ENCODE measurements around the gene PMS1.
"Not testable (repeated sequence)": the region's sequence is repeated elsewhere in the genome, so short reads cannot be mapped to it uniquely, and the experiment has no call there.

Gene PMS1

GRCh38 chr2:189866296-189866695 lies 82.0 kb downstream of the PMS1 start:
- no peak for DNase-seq

- no peak for DNase-seq
These were observed 84.6 kb downstream of the PMS1 start for GRCh38 chr2:189868896-189869295.

- peak; percentile 11 for DNase-seq
These were observed 86.3 kb downstream of the PMS1 start for GRCh38 chr2:189870381-189871085.

GRCh38 chr2:189873696-189874095 lies 89.4 kb downstream of the PMS1 start:
- DNase-seq = no peak

DNA sequence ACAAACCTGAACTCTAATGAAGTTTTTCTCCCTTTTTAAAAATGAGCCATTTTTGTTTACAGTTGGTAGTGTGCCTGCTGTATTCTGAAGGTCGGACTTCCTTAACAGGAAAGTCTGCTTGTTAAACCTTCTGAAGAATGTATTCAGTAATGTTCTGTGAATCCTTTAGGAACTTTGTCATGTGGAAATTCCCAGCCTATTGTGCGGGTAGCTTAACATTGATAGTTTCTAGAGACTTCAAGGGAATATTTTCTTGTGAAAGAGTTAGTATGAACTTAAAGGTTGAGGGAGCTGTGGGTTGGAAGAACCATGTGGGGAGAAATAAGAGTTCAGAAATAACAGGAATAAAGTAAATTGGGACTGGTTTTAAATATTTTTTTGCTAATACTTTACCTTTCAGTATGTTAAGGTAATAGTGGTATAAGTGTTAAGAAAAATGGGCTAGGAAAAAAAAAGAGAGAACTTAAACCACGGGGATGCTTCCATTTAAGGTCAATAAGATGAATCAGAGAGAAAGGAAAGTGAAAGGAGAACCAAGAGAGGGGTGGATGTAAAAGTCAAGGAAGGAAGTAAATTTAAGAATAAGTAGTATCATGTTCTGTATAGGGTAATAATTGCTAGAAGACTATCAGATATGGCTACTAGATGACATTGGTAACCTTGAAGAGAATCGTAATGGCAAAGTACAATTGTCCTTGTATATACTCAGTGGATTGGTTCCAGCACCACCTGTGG lies 90.5 kb downstream of the PMS1 start:
- peak; percentile 81 for DNase-seq

DNA sequence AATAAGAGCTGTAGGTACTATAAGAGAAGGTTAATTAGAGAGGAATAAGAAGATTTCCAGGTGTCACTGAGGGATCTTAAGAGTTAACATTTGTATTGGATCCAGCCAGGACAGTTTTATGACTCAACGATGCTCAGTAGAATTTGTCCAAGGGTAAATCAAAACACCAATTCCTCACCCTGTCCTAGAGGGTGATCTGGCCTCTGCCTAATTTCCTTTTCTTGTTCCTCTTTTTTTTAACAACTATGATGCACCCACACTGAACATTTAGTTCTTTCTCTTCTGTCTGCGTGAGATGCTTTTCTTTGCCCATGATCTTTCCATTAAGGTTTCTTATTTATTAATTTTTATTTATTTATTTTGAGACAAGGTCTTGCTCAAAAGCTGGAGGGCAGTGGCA lies 92.0 kb downstream of the PMS1 start:
- DNase-seq = peak; percentile 51

- no peak for DNase-seq
These were observed 95.4 kb downstream of the PMS1 start for GRCh38 chr2:189879716-189880081.

- DNase-seq = no peak
These were observed 96.2 kb downstream of the PMS1 start for GRCh38 chr2:189880429-189880828.

GRCh38 chr2:189880832-189881492 lies 96.7 kb downstream of the PMS1 start:
- no peak for DNase-seq

- no peak for DNase-seq
These were observed 101.1 kb downstream of the PMS1 start for GRCh38 chr2:189885368-189885767.

DNA sequence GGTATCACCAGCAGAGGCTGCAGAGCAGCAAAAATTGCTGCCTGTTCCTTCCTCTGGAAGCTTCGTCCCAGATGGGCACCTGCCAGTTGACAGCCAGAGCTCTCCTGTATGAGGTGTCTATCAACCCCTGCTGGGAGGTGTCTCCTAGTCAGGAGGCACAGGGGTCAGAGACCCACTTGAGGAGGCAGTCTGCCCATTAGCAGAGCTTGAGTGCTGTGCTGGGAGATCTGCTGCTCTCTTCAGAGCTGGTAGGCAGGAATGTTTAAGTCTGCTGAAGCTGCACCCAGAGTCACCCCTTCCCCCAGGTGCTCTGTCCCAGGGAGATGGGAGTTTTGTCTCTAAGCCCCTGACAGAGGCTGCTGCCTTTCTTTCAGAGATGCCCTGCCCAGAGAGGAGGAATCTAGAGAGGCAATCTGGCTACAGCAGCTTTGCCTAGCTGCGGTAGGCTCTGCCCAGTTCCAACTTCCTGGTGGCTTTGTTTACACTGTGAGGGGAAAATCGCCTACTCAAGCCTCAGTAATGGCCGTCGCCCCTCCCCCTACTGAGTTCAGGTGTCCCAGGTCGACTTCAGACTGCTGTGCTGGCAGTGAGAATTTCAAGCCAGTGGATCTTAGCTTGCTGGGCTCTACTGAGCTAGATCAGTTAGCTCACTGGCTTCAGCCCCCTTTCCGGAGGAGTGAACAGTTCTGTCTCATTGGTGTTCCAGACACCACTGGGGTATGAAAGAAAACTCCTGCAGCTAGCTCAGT lies 108.5 kb downstream of the PMS1 start:
- not testable (repeated sequence) for DNase-seq

DNA sequence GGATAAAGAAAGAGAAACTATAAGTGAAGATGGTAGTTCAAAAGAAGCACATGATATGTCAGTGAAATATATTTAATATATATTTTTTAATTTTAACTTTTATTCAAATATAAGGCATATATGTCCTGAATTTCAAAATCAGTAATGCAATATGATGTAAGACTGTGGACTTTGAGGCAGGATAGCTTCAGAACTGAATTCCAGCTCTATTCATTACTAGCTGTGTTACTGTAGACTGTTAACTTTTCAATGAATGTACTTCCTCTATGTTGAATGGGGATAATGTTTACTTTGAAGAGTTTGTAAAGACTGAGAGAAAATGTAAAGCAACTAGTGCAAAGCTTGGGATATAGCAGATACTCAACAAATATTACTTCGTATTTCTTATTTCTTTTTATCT lies 112.6 kb downstream of the PMS1 start:
- no peak for DNase-seq

GRCh38 chr2:189899101-189899500 lies 114.9 kb downstream of the PMS1 start:
- DNase-seq = no peak

GRCh38 chr2:189900726-189901125 lies 116.5 kb downstream of the PMS1 start:
- no peak for DNase-seq

- no peak for DNase-seq
These were observed 117.4 kb downstream of the PMS1 start for GRCh38 chr2:189901664-189902063.

- no peak for DNase-seq
These were observed 129.6 kb downstream of the PMS1 start for GRCh38 chr2:189913821-189914220.

DNA sequence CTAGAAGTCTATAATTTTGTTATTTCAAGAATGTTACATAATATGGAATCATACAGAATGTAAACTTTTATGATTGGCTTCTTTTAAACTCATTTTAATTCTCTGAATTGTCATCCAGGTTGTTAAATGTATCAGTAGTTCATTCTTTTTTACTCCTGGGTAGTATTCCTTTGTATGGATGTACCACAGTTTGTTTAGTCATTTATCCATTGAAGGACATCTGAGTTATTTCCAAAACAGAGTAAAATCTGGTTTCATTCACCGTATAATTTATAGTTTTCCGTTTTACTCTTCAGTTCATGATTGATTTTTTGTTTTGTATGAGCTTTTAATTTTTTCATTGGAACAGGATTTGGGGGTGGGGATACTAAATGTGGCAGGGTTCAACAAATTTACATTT lies 132.4 kb downstream of the PMS1 start:
- DNase-seq = no peak
